Left lung (tissue), 10 donors: Measurements from ENCODE around the gene LRRC57. TPM values are rescaled to one million over a fixed set of nuclear protein-coding genes. Genes with fewer than 3 reads are reported as not detected.

Experiments used
- ATAC-seq: fragments of 200-7000 bp; cut with Tn5 transposase; one replicate; pipeline ENCODE4 v1.9.1; 2020; ENCODE audit warnings: moderate library complexity
- DNase-seq, 4 donors: peaks; one replicate each; pipeline ENCODE4 v3.0.0-alpha.2; 2013 to 2020
- H3K27ac ChIP-seq, 2 donors: fragments of 200-600 bp; sonication (generic) in 1 of 2; one replicate each; pipeline versions ENCODE4 v1.5.0 to v1.8.0; 2020 to 2021
- H3K27me3 ChIP-seq, 2 donors: fragments of 200-600 bp; sonication (generic) in 1 of 2; one replicate each; pipeline versions ENCODE4 v1.5.0 to v1.8.0; 2020 to 2021
- H3K36me3 ChIP-seq, 2 donors: fragments of 200-600 bp; sonication (generic) in 1 of 2; one replicate each; pipeline versions ENCODE4 v1.5.0 to v1.8.0; 2020 to 2021
- H3K4me1 ChIP-seq, 2 donors: fragments of 200-600 bp; one replicate each; pipeline ENCODE4 v1.8.0; 2021
- H3K4me3 ChIP-seq, 2 donors: fragments of 200-600 bp; sonication (generic) in 1 of 2; one replicate each; pipeline versions ENCODE4 v1.5.0 to v1.8.0; 2020 to 2021; ENCODE audit warnings: mild to moderate bottlenecking in 1 of 2
- H3K9me3 ChIP-seq, 2 donors: fragments of 200-600 bp; sonication (generic) in 1 of 2; one replicate each; pipeline versions ENCODE4 v1.5.0 to v1.8.0; 2020 to 2021
- CTCF ChIP-seq, 2 donors: fragments of 200-600 bp; sonication (generic) in 1 of 2; IDR thresholded peaks; one replicate each; pipeline versions ENCODE4 v1.5.0 to v1.8.0; 2021; ENCODE audit warnings: antibody characterized with exemption in 2 of 2
- intact Hi-C, 2 donors: fragments of 100-400 bp; cut with DNase I; formaldehyde crosslinking; loops; one replicate each; pipeline versions ENCODE4 v1.11.2 to v1.14.2; 2022
- polyA plus RNA-seq, 6 donors: library from polyadenylated mRNA; unstranded; fragments of 120-200 nt; gene quantifications; one replicate each; pipeline ENCODE4 v1.2.1, GENCODE V29; 2013; ENCODE audit not compliant: insufficient read length in 6 of 6
- total RNA-seq, 2 donors: library from RNA; stranded (reverse); fragmentation: NEBNext Ultra II Directional; extraction: Animal tissue kit (Norgen Biotek cat#: 25700); gene quantifications; one replicate each; pipeline ENCODE4 v1.2.1, GENCODE V29; 2021
- donor health status: DM: no; HTN: yes; CAD: no.
- donor health status: DM: no; HTN: no; CAD: no.

LRRC57 gene
- total and polyA plus RNA-seq, 8 donors = 21.5 to 27.9 (median 23.4) TPM

DNA sequence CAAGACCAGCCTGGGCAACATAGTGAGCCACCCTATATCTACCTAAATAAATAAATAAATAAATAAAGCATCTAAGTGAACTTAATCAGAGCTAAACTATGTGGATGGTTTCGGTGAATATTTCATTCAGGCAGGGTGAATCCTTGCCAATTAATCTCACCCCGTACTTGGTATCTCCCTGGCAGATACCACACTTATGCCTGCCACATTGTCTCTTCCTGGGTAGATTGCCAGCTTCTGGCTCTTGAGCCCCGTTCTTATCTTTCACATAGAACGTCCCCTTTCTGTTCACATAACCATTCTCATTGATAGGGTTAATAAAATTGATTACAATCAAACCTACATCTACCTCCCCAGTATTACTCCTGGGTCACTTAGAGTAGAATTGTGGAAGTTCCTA lies 46.1 kb downstream of the LRRC57 start:
- Histone ChIP-seq H3K9me3 (no peaks in the 10 kb centered on the region), H3K4me1 (peaks cover 4 to 74% of the 10 kb centered on the region in 2 donors), H3K27ac (peak overlapping the region in 1 of 2 donors; percentile 53), H3K36me3 (peaks cover 0 to 9% of the 10 kb centered on the region in 2 donors), H3K27me3 (no peaks in the 10 kb centered on the region), H3K4me3 (no peak overlapping the region)
- TF ChIP-seq CTCF (IDR thresholded peaks at IDR 0.05) = no peak
- DNase-seq (no peak), ATAC-seq (no peak)
- intact Hi-C loops = no loop called here

DNA sequence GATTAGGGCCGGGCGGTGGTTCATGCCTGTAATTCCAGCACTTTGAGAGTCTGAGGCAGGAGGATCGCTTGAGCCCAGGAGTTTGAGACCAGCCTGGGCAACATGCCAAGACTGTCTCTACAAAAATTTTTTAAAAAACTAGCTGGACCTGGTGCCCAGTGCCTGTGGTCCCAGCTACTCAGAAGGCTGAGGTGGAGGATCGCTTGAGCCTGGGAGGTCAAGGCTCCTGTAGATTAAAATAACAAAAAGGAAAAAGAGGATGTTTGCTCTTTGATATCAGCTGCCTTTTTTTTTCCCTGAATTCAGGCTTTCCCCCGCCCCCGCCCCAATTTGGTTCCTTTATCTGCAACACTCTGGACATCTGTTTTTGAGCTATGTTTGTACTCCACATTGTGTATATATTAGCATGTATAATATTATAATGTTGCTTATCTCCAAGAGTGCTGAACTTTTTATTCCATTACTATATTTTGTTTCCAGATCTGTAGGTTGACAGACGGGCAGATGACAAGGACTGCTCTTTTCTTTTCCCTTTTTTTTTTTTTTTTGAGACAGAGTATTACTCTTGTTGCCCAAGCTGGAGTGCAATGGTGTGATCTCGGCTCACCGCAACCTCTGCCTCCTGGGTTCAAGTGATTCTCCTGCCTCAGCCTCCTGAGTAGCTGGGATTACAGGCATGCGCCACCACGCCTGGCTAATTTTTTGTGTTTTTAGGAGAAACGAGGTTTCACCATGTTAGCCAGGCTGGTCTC lies 48.6 kb downstream of the LRRC57 start:
- no peaks in the 10 kb centered on the region for H3K9me3 ChIP-seq
- no peak for ATAC-seq

DNA sequence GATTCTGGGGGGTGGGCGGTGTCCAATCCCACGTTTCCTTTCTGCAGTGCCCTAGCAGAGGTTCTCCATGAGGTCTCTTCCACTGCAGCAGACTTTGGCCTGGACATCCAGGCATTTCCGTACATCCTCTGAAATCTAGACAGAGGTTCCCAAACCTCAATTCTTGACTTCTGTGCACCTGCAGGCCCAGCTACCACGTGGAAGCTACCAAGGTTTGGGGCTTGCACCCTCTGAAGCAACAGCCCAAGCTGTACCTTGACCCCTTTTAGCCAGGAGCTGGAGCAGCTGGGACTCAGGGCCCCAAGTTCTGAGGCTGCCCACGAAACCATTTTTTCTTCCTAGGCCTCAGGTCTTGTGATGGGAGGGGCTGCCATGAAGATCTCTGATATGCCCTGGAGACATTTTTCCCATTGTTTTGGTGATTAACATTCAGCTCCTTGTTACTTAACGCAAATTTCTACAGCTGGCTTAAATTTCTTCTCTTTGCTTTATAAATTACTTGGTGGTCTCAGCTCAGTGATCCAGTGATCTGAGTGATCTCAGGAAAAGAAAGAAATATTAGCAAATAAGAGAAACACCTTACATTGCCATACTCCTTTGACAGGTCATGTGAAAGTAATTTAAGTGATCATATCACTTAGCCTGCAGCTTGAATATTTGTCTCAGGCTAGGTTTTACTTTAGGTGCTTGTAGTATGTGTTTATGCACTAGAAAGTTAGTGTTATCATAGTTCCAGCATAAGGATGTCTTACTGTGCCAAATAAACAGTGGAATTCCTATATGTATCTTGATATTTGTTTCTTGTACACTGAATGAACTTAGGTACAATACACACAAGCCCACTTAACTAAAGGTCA lies 50.2 kb downstream of the LRRC57 start:
- H3K36me3 ChIP-seq = no peaks in the 10 kb centered on the region
- H3K9me3 ChIP-seq = no peaks in the 10 kb centered on the region
- ATAC-seq = no peak
- peaks cover 9 to 92% of the 10 kb centered on the region in 2 donors for H3K4me1 ChIP-seq
- peak overlapping the region; percentile 70 to 73 for H3K27ac ChIP-seq
- no peak for TF ChIP-seq CTCF (IDR thresholded peaks at IDR 0.05)
- no peaks in the 10 kb centered on the region for H3K27me3 ChIP-seq
- intact Hi-C loops = no loop called here
- H3K4me3 ChIP-seq = no peak overlapping the region
- no peak for DNase-seq

More for the DNA sequence above, 48.6 kb downstream of the LRRC57 start:
- no peak for DNase-seq
- intact Hi-C loops = no loop called here
- Histone ChIP-seq H3K36me3 (peaks cover 0 to 2% of the 10 kb centered on the region in 2 donors), H3K27ac (peak overlapping the region; percentile 70 to 73), H3K4me3 (no peak overlapping the region), H3K27me3 (no peaks in the 10 kb centered on the region), H3K4me1 (peaks cover 4 to 91% of the 10 kb centered on the region in 2 donors)
- TF ChIP-seq CTCF (IDR thresholded peaks at IDR 0.05) = no peak

GRCh38 chr15:42495361-42496212 lies 53.0 kb downstream of the LRRC57 start, which contains the start of gene SNAP23:
TSS of gene SNAP23 (plus strand) at chr15:42495634. CDS start at chr15:42511847, 16,213 bp downstream.
- Histone ChIP-seq H3K4me3 (peak within 1 kb of the TSS; percentile 51 to 77), H3K9me3 (no peaks in the 10 kb centered on the region), H3K27ac (peak within 1 kb of the TSS; percentile 94 to 95), H3K27me3 (no peaks in the 10 kb centered on the region), H3K4me1 (peaks cover 12 to 85% of the 10 kb centered on the region in 2 donors), H3K36me3 (no peaks in the 10 kb centered on the region)
- ATAC-seq (peak; percentile 92), DNase-seq (peak; percentile 88 to 99 (median 96))
- TF ChIP-seq CTCF (IDR thresholded peaks at IDR 0.05) = no peak
- intact Hi-C loops = no loop called here
